Suprapubic skin (tissue), 4 donors: ENCODE data around the gene TNFRSF4. TPM values are rescaled to one million over a fixed set of nuclear protein-coding genes. Genes with fewer than 3 reads are reported as not detected.
"Not testable (repeated sequence)": the region's sequence is repeated elsewhere in the genome, so short reads cannot be mapped to it uniquely, and the experiment has no call there.

Experiments used
- DNase-seq, 2 donors: peaks; one replicate each; pipeline ENCODE4 v3.0.0-alpha.2; 2019; ENCODE audit warnings: low spot score in 2 of 2
- H3K27ac ChIP-seq: fragments of 200-600 bp; sonication (generic); one replicate; pipeline ENCODE4 v1.5.1; 2019
- H3K27me3 ChIP-seq: fragments of 200-600 bp; sonication (generic); one replicate; pipeline ENCODE4 v1.5.1; 2019
- H3K36me3 ChIP-seq: fragments of 200-600 bp; sonication (generic); one replicate; pipeline ENCODE4 v1.5.1; 2019
- H3K4me1 ChIP-seq: fragments of 200-600 bp; sonication (generic); one replicate; pipeline ENCODE4 v1.5.1; 2019
- H3K4me3 ChIP-seq: fragments of 200-600 bp; sonication (generic); one replicate; pipeline ENCODE4 v1.5.1; 2019; ENCODE audit warnings: mild to moderate bottlenecking
- H3K9me3 ChIP-seq: fragments of 200-600 bp; sonication (generic); one replicate; pipeline ENCODE4 v1.5.1; 2019
- EP300 ChIP-seq: sonication (generic); formaldehyde crosslinking; IDR thresholded peaks from one replicate; pipeline ENCODE4 v1.6.1; 2017; ENCODE audit warnings: antibody characterized with exemption
- POLR2A ChIP-seq, 2 donors: fragments of 450-650 bp; IDR thresholded peaks; one replicate each; pipeline ENCODE4 v1.6.1; 2017; ENCODE audit warnings: antibody characterized with exemption in 2 of 2, mild to moderate bottlenecking in 2 of 2, moderate library complexity in 2 of 2
- POLR2AphosphoS5 ChIP-seq, 3 donors: sonication (generic); formaldehyde crosslinking; IDR thresholded peaks; one replicate each; pipeline ENCODE4 v1.6.1; 2017; ENCODE audit warnings: antibody characterized with exemption in 3 of 3
- WGBS: methylation state at CpG from one replicate; pipeline ENCODE4 v1.1.5; 2018; 5-methylcytosine and 5-hydroxymethylcytosine counted together
- total RNA-seq, 4 donors: library from RNA; depleted of rRNA; stranded (reverse); fragments of >200 nt; gene quantifications; one replicate each; pipeline ENCODE4 v1.1.0, GENCODE V29; 2016
- TF ChIP-seq, protein P1 (sequence below), 2 donors: fragments of 200-600 bp in 1 of 2; fragments of 450-650 bp in 1 of 2; sonication (generic) in 1 of 2; IDR thresholded peaks; one replicate each; pipeline ENCODE4 v1.5.1; 2016 to 2019; ENCODE audit warnings: antibody characterized with exemption in 2 of 2, mild to moderate bottlenecking in 1 of 2, moderate library complexity in 1 of 2

Gene TNFRSF4
- total RNA-seq, 4 donors from 2014 or later: 0.42 to 1.4 (median 0.72) TPM; not detected in 1

DNA sequence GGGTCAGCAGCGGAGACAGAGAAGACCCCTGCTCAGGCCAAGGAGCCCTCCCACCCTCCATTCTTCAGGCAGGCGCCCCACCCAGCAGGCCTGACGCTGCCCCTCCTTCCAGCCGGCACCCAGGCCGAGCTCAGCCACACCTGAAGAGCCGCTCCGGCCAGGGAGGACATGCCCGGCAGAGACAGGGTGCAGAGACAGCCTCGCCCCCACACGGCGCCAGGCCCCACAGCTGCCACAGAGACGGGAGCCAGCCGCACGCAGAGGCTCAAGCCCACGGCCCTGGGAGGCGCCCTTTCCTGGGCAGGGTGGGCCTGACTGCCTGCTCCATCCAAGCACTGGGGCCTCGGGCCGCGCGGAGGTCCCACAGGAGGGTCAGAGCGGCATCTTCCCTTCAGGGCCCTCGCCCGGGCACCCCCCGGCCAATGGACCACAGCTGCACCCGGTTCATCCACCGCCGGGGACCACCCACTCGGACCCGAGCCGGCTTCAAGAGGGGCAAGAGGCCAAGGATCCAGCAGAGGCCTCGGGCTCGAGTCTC is 35.1 kb downstream of the TNFRSF4 start:
- Histone ChIP-seq H3K36me3 (no peaks in the 10 kb centered on the region), H3K27ac (no peak overlapping the region), H3K9me3 (no peaks in the 10 kb centered on the region), H3K4me3 (no peak overlapping the region), H3K27me3 (peaks cover 68% of the 10 kb centered on the region), H3K4me1 (no peaks in the 10 kb centered on the region)
- no CpG with 5 or more reads among the region's 32 CpGs for WGBS
- peak in 1 of 2 donors; percentile 62 for DNase-seq
- TF ChIP-seq EP300 (no peak), POLR2AphosphoS5 (IDR thresholded peaks at IDR 0.05) (no peak), POLR2A (IDR thresholded peaks at IDR 0.05) (no peak)
- TF ChIP-seq, protein P1, sequence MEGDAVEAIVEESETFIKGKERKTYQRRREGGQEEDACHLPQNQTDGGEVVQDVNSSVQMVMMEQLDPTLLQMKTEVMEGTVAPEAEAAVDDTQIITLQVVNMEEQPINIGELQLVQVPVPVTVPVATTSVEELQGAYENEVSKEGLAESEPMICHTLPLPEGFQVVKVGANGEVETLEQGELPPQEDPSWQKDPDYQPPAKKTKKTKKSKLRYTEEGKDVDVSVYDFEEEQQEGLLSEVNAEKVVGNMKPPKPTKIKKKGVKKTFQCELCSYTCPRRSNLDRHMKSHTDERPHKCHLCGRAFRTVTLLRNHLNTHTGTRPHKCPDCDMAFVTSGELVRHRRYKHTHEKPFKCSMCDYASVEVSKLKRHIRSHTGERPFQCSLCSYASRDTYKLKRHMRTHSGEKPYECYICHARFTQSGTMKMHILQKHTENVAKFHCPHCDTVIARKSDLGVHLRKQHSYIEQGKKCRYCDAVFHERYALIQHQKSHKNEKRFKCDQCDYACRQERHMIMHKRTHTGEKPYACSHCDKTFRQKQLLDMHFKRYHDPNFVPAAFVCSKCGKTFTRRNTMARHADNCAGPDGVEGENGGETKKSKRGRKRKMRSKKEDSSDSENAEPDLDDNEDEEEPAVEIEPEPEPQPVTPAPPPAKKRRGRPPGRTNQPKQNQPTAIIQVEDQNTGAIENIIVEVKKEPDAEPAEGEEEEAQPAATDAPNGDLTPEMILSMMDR (IDR thresholded peaks at IDR 0.05): no peak

DNA sequence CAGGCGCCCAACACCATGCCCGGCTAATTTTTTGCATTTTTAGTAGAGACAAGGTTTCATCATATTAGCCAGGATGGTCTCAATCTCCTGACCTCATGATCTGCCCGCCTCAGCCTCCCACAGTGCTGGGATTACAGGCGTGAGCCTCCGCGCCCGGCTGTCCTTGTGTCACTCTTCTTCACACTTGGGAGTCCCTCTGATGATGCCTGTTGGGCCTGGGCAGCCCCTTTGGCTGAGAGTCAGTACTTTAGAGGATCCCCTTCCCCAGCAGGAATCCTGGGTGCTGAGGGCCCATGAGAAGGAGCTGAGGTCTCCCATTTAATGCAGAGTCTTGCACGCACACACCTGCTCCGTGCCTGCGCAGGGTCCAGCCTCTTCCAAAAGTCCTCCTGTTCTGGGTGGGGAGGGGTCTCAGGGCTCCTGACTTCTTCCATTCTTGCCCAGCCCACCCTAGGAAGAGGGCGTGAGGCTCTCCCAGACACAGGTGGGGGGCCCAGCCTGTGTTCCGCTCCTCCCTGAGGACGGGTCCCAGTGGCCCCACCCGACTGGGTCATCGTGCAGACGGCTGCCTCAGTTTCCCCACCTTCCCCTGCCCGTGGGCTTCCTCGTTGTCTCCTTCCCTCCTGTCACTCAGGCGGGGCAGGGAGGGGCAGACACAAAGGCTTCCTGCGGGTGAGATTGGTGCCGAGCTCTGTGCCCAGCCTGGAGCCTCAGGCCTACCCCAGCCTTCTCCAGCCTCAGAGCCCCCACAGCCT is 36.3 kb downstream of the TNFRSF4 start:
- no peaks in the 10 kb centered on the region for H3K4me1 ChIP-seq
- peaks cover 78% of the 10 kb centered on the region for H3K27me3 ChIP-seq
- H3K4me3 ChIP-seq: no peak overlapping the region
- no peaks in the 10 kb centered on the region for H3K9me3 ChIP-seq
- H3K27ac ChIP-seq: no peak overlapping the region
- 85% methylated on average over 19 of the region's 21 CpGs for WGBS
- TF ChIP-seq POLR2AphosphoS5 (IDR thresholded peaks at IDR 0.05): no peak
- no peak for TF ChIP-seq EP300
- TF ChIP-seq, protein P1 (IDR thresholded peaks at IDR 0.05): no peak
- TF ChIP-seq POLR2A (IDR thresholded peaks at IDR 0.05): no peak
- DNase-seq: peak in 1 of 2 donors; percentile 55
- H3K36me3 ChIP-seq: no peaks in the 10 kb centered on the region

DNA sequence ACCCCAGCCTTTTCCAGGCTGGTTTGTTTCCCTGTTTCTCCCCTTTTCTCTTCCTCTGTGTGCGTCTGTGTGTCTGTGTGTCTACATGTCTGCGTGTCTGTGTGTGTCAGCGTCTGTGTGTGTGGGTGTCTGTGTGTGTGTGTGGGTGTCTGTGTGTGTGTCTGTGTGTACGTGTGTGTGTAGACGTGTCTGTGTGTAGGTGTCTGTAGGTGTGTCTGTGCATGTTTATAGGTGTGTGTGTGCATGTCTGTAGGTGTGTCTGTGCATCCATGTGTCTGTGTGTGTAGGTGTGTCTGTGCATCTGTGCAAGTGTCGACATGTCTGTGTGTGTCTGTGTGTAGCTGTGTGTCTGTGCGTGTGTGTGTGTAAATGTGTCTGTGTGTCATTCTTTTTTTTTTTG is 37.0 kb downstream of the TNFRSF4 start:
- Histone ChIP-seq H3K36me3 (no peaks in the 10 kb centered on the region), H3K4me3 (no peak overlapping the region), H3K4me1 (no peaks in the 10 kb centered on the region), H3K27me3 (peaks cover 72% of the 10 kb centered on the region), H3K27ac (no peak overlapping the region), H3K9me3 (no peaks in the 10 kb centered on the region)
- peak in 1 of 2 donors; percentile 15 for DNase-seq
- 69% methylated on average over 7 of the region's 7 CpGs for WGBS
- TF ChIP-seq, protein P1 (IDR thresholded peaks at IDR 0.05): no peak
- TF ChIP-seq POLR2AphosphoS5 (IDR thresholded peaks at IDR 0.05) (no peak), POLR2A (IDR thresholded peaks at IDR 0.05) (no peak), EP300 (no peak)

DNA sequence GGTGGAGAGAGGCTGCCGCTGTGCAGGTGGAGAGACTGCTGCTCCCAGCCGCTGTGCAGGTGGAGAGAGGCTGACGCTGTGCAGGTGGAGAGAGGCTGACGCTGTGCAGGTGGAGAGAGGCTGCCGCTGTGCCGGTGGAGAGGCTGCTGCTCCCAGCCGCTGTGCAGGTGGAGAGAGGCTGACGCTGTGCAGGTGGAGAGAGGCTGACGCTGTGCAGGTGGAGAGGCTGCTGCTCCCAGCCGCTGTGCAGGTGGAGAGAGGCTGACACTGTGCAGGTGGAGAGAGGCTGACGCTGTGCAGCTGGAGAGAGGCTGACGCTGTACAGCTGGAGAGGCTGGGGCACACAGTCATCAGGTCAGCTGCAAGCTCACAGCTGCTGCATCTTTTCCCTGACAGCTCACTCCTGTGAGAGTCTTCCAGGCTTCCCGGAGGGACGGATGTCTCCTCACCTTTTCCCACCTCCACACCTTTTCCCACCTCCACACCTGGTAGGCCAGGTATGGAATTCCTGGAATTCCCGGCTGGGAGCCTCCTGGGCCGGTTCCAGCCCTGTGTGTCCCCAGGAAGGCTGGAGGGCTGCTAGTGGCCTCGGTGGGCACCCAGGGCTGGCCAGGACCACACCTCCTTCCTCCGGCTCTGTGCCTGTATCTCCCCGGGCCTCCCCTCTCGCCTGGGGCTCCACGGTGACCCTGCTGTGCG is 37.7 kb downstream of the TNFRSF4 start:
- WGBS: 56% methylated on average over 19 of the region's 22 CpGs
- not testable (repeated sequence) for H3K4me1 ChIP-seq, H3K27ac ChIP-seq, H3K4me3 ChIP-seq, H3K36me3 ChIP-seq, H3K9me3 ChIP-seq
- DNase-seq: peak in 1 of 2 donors; percentile 50
- H3K27me3 ChIP-seq: peaks cover 72% of the 10 kb centered on the region

DNA sequence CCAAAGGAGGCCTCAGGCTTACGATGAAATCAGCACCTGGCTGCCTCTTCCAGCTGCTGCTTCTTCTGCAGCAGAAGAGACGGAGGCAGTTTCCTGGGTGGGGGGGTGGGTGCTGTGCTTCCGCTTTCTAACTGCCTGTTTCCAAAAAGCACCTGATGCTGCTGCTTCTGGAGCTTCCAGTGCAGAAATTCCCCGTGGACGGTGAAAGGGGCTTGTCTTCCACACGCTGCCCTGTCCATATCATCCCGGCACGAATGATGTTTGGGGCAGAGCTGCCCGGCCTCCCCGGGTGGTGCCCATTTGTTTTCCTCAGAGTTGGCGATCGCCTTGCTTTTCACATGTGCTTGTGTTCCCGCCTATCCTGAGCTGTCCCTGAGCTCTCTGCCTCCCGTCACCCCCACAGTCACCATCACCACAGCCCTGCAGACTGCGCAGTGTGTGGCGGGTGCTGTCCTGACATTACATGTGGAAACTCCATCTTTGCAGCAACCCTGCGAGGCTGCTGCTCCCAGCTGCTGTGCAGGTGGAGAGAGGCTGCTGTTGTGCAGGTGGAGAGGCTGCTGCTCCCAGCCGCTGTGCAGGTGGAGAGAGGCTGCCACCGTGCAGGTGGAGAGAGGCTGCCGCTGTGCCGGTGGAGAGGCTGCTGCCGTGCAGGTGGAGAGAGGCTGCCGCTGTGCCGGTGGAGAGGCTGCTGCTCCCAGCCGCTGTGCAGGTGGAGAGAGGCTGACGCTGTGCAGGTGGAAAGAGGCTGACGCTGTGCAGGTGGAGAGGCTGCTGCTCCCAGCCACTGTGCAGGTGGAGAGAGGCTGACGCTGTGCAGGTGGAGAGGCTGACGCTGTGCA is 38.5 kb downstream of the TNFRSF4 start:
- no peaks in the 10 kb centered on the region for H3K9me3 ChIP-seq
- no peak overlapping the region for H3K4me3 ChIP-seq
- H3K4me1 ChIP-seq: no peaks in the 10 kb centered on the region
- peak in 1 of 2 donors; percentile 34 for DNase-seq
- WGBS: 84% methylated on average over 28 of the region's 29 CpGs
- H3K36me3 ChIP-seq: no peaks in the 10 kb centered on the region
- no peak overlapping the region for H3K27ac ChIP-seq
- H3K27me3 ChIP-seq: peaks cover 73% of the 10 kb centered on the region
- TF ChIP-seq POLR2AphosphoS5 (IDR thresholded peaks at IDR 0.05) (no peak), EP300 (no peak), POLR2A (IDR thresholded peaks at IDR 0.05) (no peak)
- TF ChIP-seq, protein P1 (IDR thresholded peaks at IDR 0.05): no peak
